SK-N-SH treated with all-trans-retinoic acid at 6 μM for 48 hours (cell line): ENCODE data around the gene RUBCNL.

Experiments used
- ATAC-seq: fragments of 200-7000 bp; cut with Tn5 transposase; 3 replicates; pipeline ENCODE4 v1.9.1; 2020; ENCODE audit warnings: mild to moderate bottlenecking, moderate library complexity
- ARNTL ChIP-seq: fragments of 450-650 bp; formaldehyde crosslinking; IDR thresholded peaks from 2 replicates; pipeline ENCODE4 v1.5.0; 2020; ENCODE audit warnings: low read depth, mild to moderate bottlenecking, moderate library complexity, borderline replicate concordance
- CSDC2 ChIP-seq: fragments of 250-450 bp; sonication (Bioruptor Pico); IDR thresholded peaks from 2 replicates; pipeline ENCODE4 v1.5.0; 2020; ENCODE audit warnings: mild to moderate bottlenecking, moderate library complexity
- ESRRG ChIP-seq: fragments of 250-450 bp; sonication (Bioruptor Pico); IDR thresholded peaks from 2 replicates; pipeline ENCODE4 v1.6.1; 2021; ENCODE audit warnings: mild to moderate bottlenecking
- ISL1 ChIP-seq: fragments of 250-450 bp; sonication (Bioruptor Pico); IDR thresholded peaks from 2 replicates; pipeline ENCODE4 v2.1.2; 2022; ENCODE audit warnings: mild to moderate bottlenecking, moderate library complexity
- OSR1 ChIP-seq: fragments of 250-450 bp; sonication (Bioruptor Pico); IDR thresholded peaks from 2 replicates; pipeline ENCODE4 v1.8.0; 2022; ENCODE audit warnings: moderate library complexity, mild to moderate bottlenecking, inconsistent platforms
- PPARA ChIP-seq: fragments of 250-450 bp; sonication (Bioruptor Pico); IDR thresholded peaks from 2 replicates; pipeline ENCODE4 v1.5.0; 2020; ENCODE audit warnings: mild to moderate bottlenecking, borderline replicate concordance
- RARB ChIP-seq: fragments of 250-450 bp; sonication (Bioruptor Pico); IDR thresholded peaks from 2 replicates; pipeline ENCODE4 v1.8.0; 2021; ENCODE audit warnings: mild to moderate bottlenecking, moderate library complexity
- SNAI2 ChIP-seq: fragments of 250-450 bp; sonication (Bioruptor Pico); IDR thresholded peaks from 2 replicates; pipeline ENCODE4 v1.5.0; 2020; ENCODE audit warnings: mild to moderate bottlenecking, moderate library complexity
- TCF4 ChIP-seq: fragments of 250-450 bp; sonication (Bioruptor Pico); IDR thresholded peaks from 2 replicates; pipeline ENCODE4 v1.8.0; 2021; ENCODE audit warnings: mild to moderate bottlenecking, moderate library complexity, borderline replicate concordance
- TOX ChIP-seq: fragments of 250-450 bp; sonication (Bioruptor Pico); IDR thresholded peaks from 2 replicates; pipeline ENCODE4 v1.8.0; 2021; ENCODE audit warnings: mild to moderate bottlenecking, moderate library complexity, borderline replicate concordance
- ZC3H10 ChIP-seq: fragments of 250-450 bp; sonication (Bioruptor Pico); IDR thresholded peaks from 2 replicates; pipeline ENCODE4 v1.5.1; 2021; ENCODE audit warnings: mild to moderate bottlenecking, moderate library complexity
- ZFP3 ChIP-seq: fragments of 250-450 bp; sonication (Bioruptor Pico); IDR thresholded peaks from 2 replicates; pipeline ENCODE4 v1.5.0; 2020; ENCODE audit warnings: mild to moderate bottlenecking, moderate library complexity
- ZFP30 ChIP-seq: fragments of 450-650 bp; formaldehyde crosslinking; IDR thresholded peaks from 2 replicates; pipeline ENCODE4 v1.5.0; 2022; ENCODE audit warnings: mild to moderate bottlenecking, moderate library complexity
- ZNF565 ChIP-seq: fragments of 450-650 bp; formaldehyde crosslinking; conservative IDR thresholded peaks from 2 replicates; pipeline ENCODE4 v1.5.0; 2020; ENCODE audit warnings: low read depth, mild to moderate bottlenecking, moderate library complexity
- ZNF70 ChIP-seq: fragments of 450-650 bp; formaldehyde crosslinking; IDR thresholded peaks from 2 replicates; pipeline ENCODE4 v1.5.0; 2020; ENCODE audit warnings: mild to moderate bottlenecking, moderate library complexity
- ZNF8 ChIP-seq: fragments of 450-650 bp; formaldehyde crosslinking; IDR thresholded peaks from 2 replicates; pipeline ENCODE4 v1.5.0; 2020; ENCODE audit warnings: mild to moderate bottlenecking, moderate library complexity
- TF ChIP-seq, protein P1 (sequence below): fragments of 250-450 bp; sonication (Bioruptor Pico); IDR thresholded peaks from 2 replicates; pipeline ENCODE4 v1.8.0; 2021; ENCODE audit warnings: low read depth, mild to moderate bottlenecking, moderate library complexity, borderline replicate concordance
- TF ChIP-seq, protein P2 (sequence below): fragments of 250-450 bp; sonication (Bioruptor Pico); IDR thresholded peaks from 2 replicates; pipeline ENCODE4 v1.5.1; 2021; ENCODE audit warnings: mild to moderate bottlenecking, moderate library complexity
- TF ChIP-seq, protein P3 (sequence below): fragments of 250-450 bp; sonication (Bioruptor Pico); IDR thresholded peaks from 2 replicates; pipeline ENCODE4 v1.5.0; 2020; ENCODE audit warnings: mild to moderate bottlenecking, moderate library complexity
- TF ChIP-seq, protein P4 (sequence below): fragments of 250-450 bp; sonication (Bioruptor Pico); IDR thresholded peaks from 2 replicates; pipeline ENCODE4 v1.5.1; 2020; ENCODE audit warnings: low read depth, mild to moderate bottlenecking, moderate library complexity

Gene RUBCNL

DNA sequence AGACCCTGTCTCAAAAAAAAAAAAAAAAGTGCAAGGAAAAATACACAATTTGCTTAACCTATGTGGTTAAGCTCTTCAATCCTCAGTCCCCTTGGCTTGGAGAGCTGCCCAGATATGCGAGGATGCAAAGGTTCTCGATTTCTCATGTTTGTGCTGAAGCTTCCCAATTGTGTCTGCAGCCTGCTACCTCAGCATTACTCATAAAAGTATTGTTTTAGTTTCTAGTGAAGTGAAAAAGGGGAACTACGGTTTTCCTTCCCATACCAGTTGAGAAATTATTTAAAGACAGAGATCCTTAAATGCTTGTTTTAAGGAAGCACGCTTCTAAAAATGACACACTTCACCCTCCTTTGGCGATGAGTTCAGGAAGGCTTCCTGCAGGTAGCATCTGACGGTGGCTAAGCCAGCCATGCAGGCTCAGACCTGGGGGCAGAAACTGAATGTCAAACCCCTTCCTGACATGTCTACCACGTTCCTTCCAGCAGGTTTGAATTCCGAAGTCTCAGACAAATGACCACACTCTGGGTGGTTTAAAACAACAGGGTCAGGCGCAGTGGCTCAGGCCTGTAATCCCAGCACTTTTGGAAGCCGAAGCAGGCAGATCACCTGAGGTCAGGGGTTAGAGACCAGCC, 47.9 kb downstream of the RUBCNL start:
- TF ChIP-seq ISL1 (CRISPR knock-in tag) (no peak), OSR1 (no peak), ZNF565 (CRISPR knock-in tag) (no peak), ZNF70 (CRISPR knock-in tag) (no peak), ARNTL (CRISPR knock-in tag) (no peak), SNAI2 (CRISPR knock-in tag) (no peak), ESRRG (no peak), TOX (CRISPR knock-in tag) (no peak)
- TF ChIP-seq, protein P1, sequence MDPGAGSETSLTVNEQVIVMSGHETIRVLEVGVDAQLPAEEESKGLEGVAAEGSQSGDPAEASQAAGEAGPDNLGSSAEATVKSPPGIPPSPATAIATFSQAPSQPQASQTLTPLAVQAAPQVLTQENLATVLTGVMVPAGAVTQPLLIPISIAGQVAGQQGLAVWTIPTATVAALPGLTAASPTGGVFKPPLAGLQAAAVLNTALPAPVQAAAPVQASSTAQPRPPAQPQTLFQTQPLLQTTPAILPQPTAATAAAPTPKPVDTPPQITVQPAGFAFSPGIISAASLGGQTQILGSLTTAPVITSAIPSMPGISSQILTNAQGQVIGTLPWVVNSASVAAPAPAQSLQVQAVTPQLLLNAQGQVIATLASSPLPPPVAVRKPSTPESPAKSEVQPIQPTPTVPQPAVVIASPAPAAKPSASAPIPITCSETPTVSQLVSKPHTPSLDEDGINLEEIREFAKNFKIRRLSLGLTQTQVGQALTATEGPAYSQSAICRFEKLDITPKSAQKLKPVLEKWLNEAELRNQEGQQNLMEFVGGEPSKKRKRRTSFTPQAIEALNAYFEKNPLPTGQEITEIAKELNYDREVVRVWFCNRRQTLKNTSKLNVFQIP (CRISPR knock-in tag): no peak
- 0 out of 3 replicates have a peak, but pooled peaks have one; percentile 31 for ATAC-seq

DNA sequence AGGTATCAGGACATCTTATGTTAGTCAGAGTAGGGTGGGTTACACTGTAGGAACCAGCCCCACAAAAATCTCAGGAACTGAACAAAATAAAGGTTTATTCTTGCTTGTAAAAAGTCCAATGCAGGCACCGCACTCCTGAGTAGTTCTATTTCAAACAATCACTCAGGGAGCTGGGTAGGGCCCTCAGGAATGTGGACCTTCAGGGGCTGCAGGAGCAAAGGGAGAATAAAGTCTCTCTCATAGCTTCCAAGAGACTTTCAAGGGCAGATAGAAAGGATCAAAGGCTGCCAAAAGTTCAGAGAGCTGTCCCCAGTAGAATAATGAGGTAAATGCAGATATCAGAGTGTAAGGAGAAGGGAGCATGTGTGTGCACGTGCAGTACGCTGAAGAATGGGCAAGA, 49.4 kb downstream of the RUBCNL start:
- no peak for ATAC-seq
- TF ChIP-seq ZNF565 (CRISPR knock-in tag) (no peak), TCF4 (no peak), ZFP3 (no peak), ARNTL (CRISPR knock-in tag) (no peak)
- TF ChIP-seq, all 23 proteins: peak for 0

DNA sequence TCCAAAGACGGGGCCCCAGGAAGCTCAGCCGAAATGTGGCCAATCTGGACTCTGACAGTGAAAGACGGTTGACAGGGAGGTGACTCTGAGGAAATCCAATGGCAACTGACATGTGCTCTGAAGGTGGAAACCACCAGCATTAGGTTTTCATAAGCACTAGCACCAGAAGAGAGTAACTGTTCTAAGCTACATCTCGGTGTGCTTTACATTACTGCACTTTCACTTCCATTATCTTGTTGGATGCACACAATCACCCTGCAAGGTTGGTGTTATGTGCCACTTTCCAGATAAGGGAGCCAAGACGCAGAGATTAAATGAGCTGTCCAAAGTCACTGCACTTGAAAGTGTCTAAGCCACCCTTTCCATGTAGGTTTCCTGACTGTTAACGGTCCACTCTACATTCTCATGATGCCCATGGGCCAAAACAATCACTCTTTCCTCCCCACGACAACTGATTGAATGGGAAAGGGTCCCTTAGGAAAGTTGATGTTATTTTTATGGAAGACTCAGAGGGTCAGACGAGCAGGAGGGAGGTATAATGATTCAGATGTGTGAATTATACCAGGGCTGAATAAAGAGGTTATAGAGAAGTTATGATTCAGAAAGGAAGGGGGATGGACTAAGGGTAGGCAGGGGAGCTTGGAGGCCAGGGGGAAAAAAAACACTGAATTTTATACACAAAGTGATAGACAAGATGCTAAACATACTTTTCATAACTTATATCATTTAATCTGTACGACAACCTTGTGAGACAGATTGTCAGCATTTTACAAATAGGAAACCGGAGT, 52.8 kb downstream of the RUBCNL start:
- no peak for ATAC-seq
- TF ChIP-seq, protein P1 (CRISPR knock-in tag): no peak
- TF ChIP-seq ARNTL (CRISPR knock-in tag): no peak
- no peak for TF ChIP-seq ZNF70 (CRISPR knock-in tag)
- no peak for TF ChIP-seq TOX (CRISPR knock-in tag)

DNA sequence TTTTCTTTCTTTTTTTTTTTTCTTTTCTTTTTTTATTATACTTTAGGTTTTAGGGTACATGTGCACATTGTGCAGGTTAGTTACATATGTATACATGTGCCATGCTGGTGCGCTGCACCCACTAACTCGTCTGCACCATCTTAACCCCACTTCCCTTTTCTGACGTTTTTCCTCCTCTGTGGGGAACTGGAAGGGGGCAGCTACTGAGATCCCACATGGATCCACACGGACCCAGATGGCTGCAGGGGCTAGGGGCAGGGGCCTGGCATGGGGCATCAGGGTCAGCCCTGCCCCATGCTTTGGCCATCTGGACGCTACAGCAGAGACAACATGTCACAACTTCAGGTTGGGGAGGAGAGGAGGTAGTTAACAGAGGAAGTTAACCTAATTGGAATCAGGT, 54.3 kb downstream of the RUBCNL start:
- TF ChIP-seq, protein P2, sequence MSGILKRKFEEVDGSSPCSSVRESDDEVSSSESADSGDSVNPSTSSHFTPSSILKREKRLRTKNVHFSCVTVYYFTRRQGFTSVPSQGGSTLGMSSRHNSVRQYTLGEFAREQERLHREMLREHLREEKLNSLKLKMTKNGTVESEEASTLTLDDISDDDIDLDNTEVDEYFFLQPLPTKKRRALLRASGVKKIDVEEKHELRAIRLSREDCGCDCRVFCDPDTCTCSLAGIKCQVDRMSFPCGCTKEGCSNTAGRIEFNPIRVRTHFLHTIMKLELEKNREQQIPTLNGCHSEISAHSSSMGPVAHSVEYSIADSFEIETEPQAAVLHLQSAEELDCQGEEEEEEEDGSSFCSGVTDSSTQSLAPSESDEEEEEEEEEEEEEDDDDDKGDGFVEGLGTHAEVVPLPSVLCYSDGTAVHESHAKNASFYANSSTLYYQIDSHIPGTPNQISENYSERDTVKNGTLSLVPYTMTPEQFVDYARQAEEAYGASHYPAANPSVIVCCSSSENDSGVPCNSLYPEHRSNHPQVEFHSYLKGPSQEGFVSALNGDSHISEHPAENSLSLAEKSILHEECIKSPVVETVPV (CRISPR knock-in tag): no peak
- no peak for TF ChIP-seq ZNF70 (CRISPR knock-in tag)
- no peak for TF ChIP-seq ZFP30 (CRISPR knock-in tag)
- TF ChIP-seq ISL1 (CRISPR knock-in tag): no peak
- no peak for TF ChIP-seq TCF4
- no peak for TF ChIP-seq RARB
- TF ChIP-seq, protein P3, sequence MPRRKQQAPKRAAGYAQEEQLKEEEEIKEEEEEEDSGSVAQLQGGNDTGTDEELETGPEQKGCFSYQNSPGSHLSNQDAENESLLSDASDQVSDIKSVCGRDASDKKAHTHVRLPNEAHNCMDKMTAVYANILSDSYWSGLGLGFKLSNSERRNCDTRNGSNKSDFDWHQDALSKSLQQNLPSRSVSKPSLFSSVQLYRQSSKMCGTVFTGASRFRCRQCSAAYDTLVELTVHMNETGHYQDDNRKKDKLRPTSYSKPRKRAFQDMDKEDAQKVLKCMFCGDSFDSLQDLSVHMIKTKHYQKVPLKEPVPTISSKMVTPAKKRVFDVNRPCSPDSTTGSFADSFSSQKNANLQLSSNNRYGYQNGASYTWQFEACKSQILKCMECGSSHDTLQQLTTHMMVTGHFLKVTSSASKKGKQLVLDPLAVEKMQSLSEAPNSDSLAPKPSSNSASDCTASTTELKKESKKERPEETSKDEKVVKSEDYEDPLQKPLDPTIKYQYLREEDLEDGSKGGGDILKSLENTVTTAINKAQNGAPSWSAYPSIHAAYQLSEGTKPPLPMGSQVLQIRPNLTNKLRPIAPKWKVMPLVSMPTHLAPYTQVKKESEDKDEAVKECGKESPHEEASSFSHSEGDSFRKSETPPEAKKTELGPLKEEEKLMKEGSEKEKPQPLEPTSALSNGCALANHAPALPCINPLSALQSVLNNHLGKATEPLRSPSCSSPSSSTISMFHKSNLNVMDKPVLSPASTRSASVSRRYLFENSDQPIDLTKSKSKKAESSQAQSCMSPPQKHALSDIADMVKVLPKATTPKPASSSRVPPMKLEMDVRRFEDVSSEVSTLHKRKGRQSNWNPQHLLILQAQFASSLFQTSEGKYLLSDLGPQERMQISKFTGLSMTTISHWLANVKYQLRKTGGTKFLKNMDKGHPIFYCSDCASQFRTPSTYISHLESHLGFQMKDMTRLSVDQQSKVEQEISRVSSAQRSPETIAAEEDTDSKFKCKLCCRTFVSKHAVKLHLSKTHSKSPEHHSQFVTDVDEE (CRISPR knock-in tag): no peak
- TF ChIP-seq PPARA (CRISPR knock-in tag): no peak
- TF ChIP-seq CSDC2 (CRISPR knock-in tag): no peak
- no peak for TF ChIP-seq ARNTL (CRISPR knock-in tag)
- TF ChIP-seq ESRRG: no peak
- TF ChIP-seq OSR1: no peak
- TF ChIP-seq, protein P4, sequence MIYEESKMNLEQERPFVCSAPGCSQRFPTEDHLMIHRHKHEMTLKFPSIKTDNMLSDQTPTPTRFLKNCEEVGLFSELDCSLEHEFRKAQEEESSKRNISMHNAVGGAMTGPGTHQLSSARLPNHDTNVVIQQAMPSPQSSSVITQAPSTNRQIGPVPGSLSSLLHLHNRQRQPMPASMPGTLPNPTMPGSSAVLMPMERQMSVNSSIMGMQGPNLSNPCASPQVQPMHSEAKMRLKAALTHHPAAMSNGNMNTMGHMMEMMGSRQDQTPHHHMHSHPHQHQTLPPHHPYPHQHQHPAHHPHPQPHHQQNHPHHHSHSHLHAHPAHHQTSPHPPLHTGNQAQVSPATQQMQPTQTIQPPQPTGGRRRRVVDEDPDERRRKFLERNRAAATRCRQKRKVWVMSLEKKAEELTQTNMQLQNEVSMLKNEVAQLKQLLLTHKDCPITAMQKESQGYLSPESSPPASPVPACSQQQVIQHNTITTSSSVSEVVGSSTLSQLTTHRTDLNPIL: no peak
- TF ChIP-seq ZNF8 (CRISPR knock-in tag): no peak
- TF ChIP-seq ZC3H10: no peak
- ATAC-seq: no peak
